Fibroblast of lung (primary cell): ENCODE results near the gene ZNF792. TPM values are rescaled to one million over a fixed set of nuclear protein-coding genes. Genes with fewer than 3 reads are reported as not detected.
"Not testable (repeated sequence)": the region's sequence is repeated elsewhere in the genome, so short reads cannot be mapped to it uniquely, and the experiment has no call there.

Experiments
- DNase-seq, 2 donors: peaks; one replicate each; pipeline versions ENCODE4 v3.0.0 to v3.0.0-alpha.2; 2010; ENCODE audit warnings: low read depth in 2 of 2
- H2AFZ ChIP-seq: 2 replicates; pipeline ENCODE4 v1.5.1; 2012; ENCODE audit warnings: low read length, control low read depth, inconsistent platforms
- H3K27ac ChIP-seq: 2 replicates; pipeline ENCODE4 v1.5.1; 2011; ENCODE audit warnings: low read length, control low read depth; ENCODE audit not compliant: insufficient read depth
- H3K27me3 ChIP-seq: 2 replicates; pipeline ENCODE4 v1.5.1; 2011; ENCODE audit warnings: mild to moderate bottlenecking, low read length; ENCODE audit not compliant: control insufficient read depth, insufficient read depth
- H3K36me3 ChIP-seq: 2 replicates; pipeline ENCODE4 v1.5.1; 2011; ENCODE audit warnings: low read length; ENCODE audit not compliant: control insufficient read depth, insufficient read depth
- H3K4me1 ChIP-seq: 2 replicates; pipeline ENCODE4 v1.5.1; 2011; ENCODE audit warnings: low read length; ENCODE audit not compliant: control insufficient read depth, insufficient read depth; ENCODE audit errors: extremely low read depth
- H3K4me2 ChIP-seq: 2 replicates; pipeline ENCODE4 v1.5.1; 2011; ENCODE audit warnings: low read length, control low read depth; ENCODE audit not compliant: insufficient read depth; ENCODE audit errors: extremely low read depth
- H3K4me3 ChIP-seq, 4 experiments: fragments of 200-600 bp in 1 of 4; sonication (generic) in 1 of 4; replicated peaks in 1 of 4; 2 replicates each; pipeline ENCODE4 v1.5.1; 2011 to 2016; ENCODE audit warnings: low read length in 4 of 4, low read depth in 3 of 4, mild to moderate bottlenecking in 3 of 4, control low read depth in 2 of 4, inconsistent platforms in 1 of 4, mixed read lengths in 1 of 4; ENCODE audit not compliant: insufficient read depth in 1 of 4; ENCODE audit errors: control extremely low read depth in 1 of 4
- H3K79me2 ChIP-seq: 2 replicates; pipeline ENCODE4 v1.5.1; 2012; ENCODE audit warnings: mild to moderate bottlenecking, low read length, inconsistent platforms; ENCODE audit not compliant: control insufficient read depth, insufficient read depth
- H3K9ac ChIP-seq: 2 replicates; pipeline ENCODE4 v1.5.1; 2011; ENCODE audit warnings: mild to moderate bottlenecking, low read length, control low read depth; ENCODE audit not compliant: insufficient read depth
- H3K9me3 ChIP-seq: 2 replicates; pipeline ENCODE4 v1.5.1; 2012; ENCODE audit warnings: low read depth, low read length; ENCODE audit not compliant: control insufficient read depth, insufficient read depth
- H4K20me1 ChIP-seq: 2 replicates; pipeline ENCODE4 v1.5.1; 2011; ENCODE audit warnings: low read length; ENCODE audit not compliant: control insufficient read depth, insufficient read depth; ENCODE audit errors: extremely low read depth
- EZH2 ChIP-seq: IDR thresholded peaks from 2 replicates; pipeline ENCODE4 v1.5.1; 2012; ENCODE audit warnings: low read length, control low read depth, mild to moderate bottlenecking; ENCODE audit errors: missing control alignments
- polyA plus RNA-seq, 2 donors: library from polyadenylated mRNA; depleted of rRNA in 1 of 2; stranded (reverse) in 1 of 2; unstranded in 1 of 2; fragments of >200 nt; gene quantifications; 2 replicates each; pipeline ENCODE4 v1.2.1, GENCODE V29; 2011 to 2012; ENCODE audit warnings: missing spikeins in 1 of 2
- total RNA-seq: library from RNA; depleted of rRNA; stranded (reverse); fragments of >200 nt; gene quantifications from 2 replicates; pipeline ENCODE4 v1.2.1, GENCODE V29; 2014
- TF ChIP-seq, protein P1 (sequence below), 2 donors: IDR thresholded peaks in 1 of 2; conservative IDR thresholded peaks in 1 of 2; 1 replicate in 1 of 2; 2 replicates in 1 of 2; pipeline ENCODE4 v1.5.1; 2011 to 2012; ENCODE audit warnings: low read length in 2 of 2, control low read depth in 1 of 2, inconsistent platforms in 1 of 2, low read depth in 1 of 2, mild to moderate bottlenecking in 1 of 2

Gene ZNF792
- total and polyA plus RNA-seq, 2 donors (not counting 1 experiment from before 2014, with no cell fraction given): 1.7 to 5.0 TPM

DNA sequence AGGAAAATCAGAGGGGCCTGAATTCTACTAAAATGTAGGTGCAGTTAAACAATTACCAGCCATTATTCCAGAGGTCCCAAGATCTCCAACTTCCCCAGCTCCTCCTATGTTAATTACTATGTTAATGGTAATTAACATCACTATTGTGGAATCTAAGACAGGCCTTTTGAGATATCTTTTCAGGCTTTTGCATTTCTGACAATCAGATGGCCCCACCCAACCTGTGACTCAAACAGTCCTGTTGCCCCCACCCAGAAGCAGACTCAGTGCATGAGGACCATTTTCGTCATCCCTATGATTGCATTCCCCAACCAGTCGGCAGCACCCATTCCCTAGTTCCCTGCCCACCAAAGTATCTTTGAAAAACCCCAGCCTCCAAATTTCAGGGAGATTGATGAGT, 45.8 kb downstream of the ZNF792 start:
- Histone ChIP-seq H3K27ac (no peak overlapping the region), H3K9ac (no peak overlapping the region), H3K4me1 (no peaks in the 10 kb centered on the region), H3K27me3 (no peaks in the 10 kb centered on the region), H3K4me2 (no peak overlapping the region), H3K4me3 (no peak overlapping the region), H3K79me2 (no peaks in the 10 kb centered on the region), H3K36me3 (no peaks in the 10 kb centered on the region), H3K9me3 (no peaks in the 10 kb centered on the region), H4K20me1 (no peaks in the 10 kb centered on the region), H2AFZ (no peak overlapping the region)
- TF ChIP-seq, protein P1, sequence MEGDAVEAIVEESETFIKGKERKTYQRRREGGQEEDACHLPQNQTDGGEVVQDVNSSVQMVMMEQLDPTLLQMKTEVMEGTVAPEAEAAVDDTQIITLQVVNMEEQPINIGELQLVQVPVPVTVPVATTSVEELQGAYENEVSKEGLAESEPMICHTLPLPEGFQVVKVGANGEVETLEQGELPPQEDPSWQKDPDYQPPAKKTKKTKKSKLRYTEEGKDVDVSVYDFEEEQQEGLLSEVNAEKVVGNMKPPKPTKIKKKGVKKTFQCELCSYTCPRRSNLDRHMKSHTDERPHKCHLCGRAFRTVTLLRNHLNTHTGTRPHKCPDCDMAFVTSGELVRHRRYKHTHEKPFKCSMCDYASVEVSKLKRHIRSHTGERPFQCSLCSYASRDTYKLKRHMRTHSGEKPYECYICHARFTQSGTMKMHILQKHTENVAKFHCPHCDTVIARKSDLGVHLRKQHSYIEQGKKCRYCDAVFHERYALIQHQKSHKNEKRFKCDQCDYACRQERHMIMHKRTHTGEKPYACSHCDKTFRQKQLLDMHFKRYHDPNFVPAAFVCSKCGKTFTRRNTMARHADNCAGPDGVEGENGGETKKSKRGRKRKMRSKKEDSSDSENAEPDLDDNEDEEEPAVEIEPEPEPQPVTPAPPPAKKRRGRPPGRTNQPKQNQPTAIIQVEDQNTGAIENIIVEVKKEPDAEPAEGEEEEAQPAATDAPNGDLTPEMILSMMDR (conservative IDR thresholded peaks at IDR 0.05 in 1 of 2, IDR thresholded peaks at IDR 0.05 in 1 of 2; ENCODE audit: low read depth in 1 of 2, low read length in 2 of 2): no peak
- TF ChIP-seq EZH2: no peak
- DNase-seq: no peak

DNA sequence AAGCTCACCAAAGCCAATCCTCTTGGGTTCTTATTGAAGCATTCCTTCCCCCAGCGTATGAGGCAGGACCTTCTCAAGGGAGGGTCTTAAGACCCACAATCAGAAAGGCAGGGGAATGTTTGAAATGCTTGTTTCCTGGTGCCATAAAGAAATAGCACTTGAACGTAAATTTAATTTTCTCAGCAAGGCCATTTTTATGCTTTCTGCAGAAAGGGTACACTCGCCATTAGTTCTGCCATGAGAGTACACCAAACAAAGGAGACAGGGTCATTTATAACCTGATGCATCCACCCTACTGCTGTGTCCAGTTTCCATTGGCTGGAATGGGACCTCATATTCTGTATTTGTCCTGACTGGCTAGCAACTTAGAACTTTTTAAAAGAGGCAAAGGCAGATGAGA, 46.9 kb downstream of the ZNF792 start:
- H3K36me3 ChIP-seq, H3K27me3 ChIP-seq, H3K9me3 ChIP-seq, H4K20me1 ChIP-seq, H2AFZ ChIP-seq, H3K79me2 ChIP-seq, H3K9ac ChIP-seq, DNase-seq, H3K4me3 ChIP-seq, H3K4me1 ChIP-seq, H3K4me2 ChIP-seq, H3K27ac ChIP-seq: not testable (repeated sequence)

DNA sequence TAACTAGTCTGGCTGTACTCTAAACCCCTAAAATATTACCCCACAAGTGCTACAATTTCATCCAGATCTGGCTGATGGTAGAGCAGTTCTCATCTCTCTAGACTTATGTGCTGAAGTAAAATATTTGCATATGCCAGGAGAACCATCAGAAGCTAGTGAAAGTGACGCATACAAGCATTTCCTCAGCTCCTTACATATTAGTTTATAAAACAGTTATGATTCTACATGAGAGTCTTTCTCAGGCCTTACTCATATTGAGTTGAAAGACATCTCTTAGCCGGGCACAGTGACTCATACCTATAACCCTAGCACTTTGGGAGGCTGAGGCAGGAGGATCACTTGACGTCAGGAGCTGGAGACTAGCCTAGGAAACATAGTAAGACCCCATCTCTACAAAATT, 53.3 kb downstream of the ZNF792 start:
- no peak for DNase-seq
- no peak overlapping the region for H3K4me2 ChIP-seq
- H3K79me2 ChIP-seq: no peaks in the 10 kb centered on the region
- peaks cover under 1% of the 10 kb centered on the region for H3K27me3 ChIP-seq
- H3K36me3 ChIP-seq: no peaks in the 10 kb centered on the region
- H2AFZ ChIP-seq: no peak overlapping the region
- no peaks in the 10 kb centered on the region for H4K20me1 ChIP-seq
- no peak overlapping the region for H3K4me3 ChIP-seq
- no peaks in the 10 kb centered on the region for H3K9me3 ChIP-seq
- H3K27ac ChIP-seq: no peak overlapping the region
- no peak overlapping the region for H3K9ac ChIP-seq
- no peaks in the 10 kb centered on the region for H3K4me1 ChIP-seq
- TF ChIP-seq EZH2: no peak
- TF ChIP-seq, protein P1 (conservative IDR thresholded peaks at IDR 0.05 in 1 of 2, IDR thresholded peaks at IDR 0.05 in 1 of 2; ENCODE audit: low read depth in 1 of 2, low read length in 2 of 2): no peak

Other genes with a start within 250 kb of the ZNF792 start
- gene ZNF181, start 230.0 kb downstream of the ZNF792 start, total RNA-seq: 22.0 and 33.6 TPM in 2 replicates
- gene ZNF181, start 230.0 kb downstream of the ZNF792 start, polyA plus RNA-seq: 3.8 and 6.6 TPM in 2 replicates
- gene ZNF599, start 191.0 kb downstream of the ZNF792 start, total RNA-seq: 4.9 and 5.4 TPM in 2 replicates
- 4.0 and 4.1 TPM in 2 replicates for gene ZNF599, start 191.0 kb downstream of the ZNF792 start, polyA plus RNA-seq
- 3.1 and 4.3 TPM in 2 replicates for gene ZNF30, start 37.3 kb downstream of the ZNF792 start, total RNA-seq
- 2.0 and 2.7 TPM in 2 replicates for gene ZNF30, start 37.3 kb downstream of the ZNF792 start, polyA plus RNA-seq
- 22.3 and 24.4 TPM in 2 replicates for gene GRAMD1A, start 36.1 kb upstream of the ZNF792 start, total RNA-seq
- gene GRAMD1A, start 36.1 kb upstream of the ZNF792 start, polyA plus RNA-seq: 21.4 and 29.0 TPM in 2 replicates
- gene SCN1B, start 66.2 kb upstream of the ZNF792 start, total RNA-seq: 14.1 and 14.5 TPM in 2 replicates
- gene SCN1B, start 66.2 kb upstream of the ZNF792 start, polyA plus RNA-seq: 11.0 and 17.5 TPM in 2 replicates
- gene HPN, start 77.5 kb upstream of the ZNF792 start, total RNA-seq: 0.33 and 0.51 TPM in 2 replicates
- gene HPN, start 77.5 kb upstream of the ZNF792 start, polyA plus RNA-seq: not detected in 2 replicates
- gene FXYD3, start 151.6 kb upstream of the ZNF792 start, total RNA-seq: not detected in 2 replicates
- gene FXYD3, start 151.6 kb upstream of the ZNF792 start, polyA plus RNA-seq: 0.06 TPM in 1 of 2 replicates, not detected in the other
- gene LGI4, start 170.8 kb upstream of the ZNF792 start, total RNA-seq: 0.17 and 0.26 TPM in 2 replicates
- 0.02 and 0.19 TPM in 2 replicates for gene LGI4, start 170.8 kb upstream of the ZNF792 start, polyA plus RNA-seq
- 4.5 and 11.3 TPM in 2 replicates for gene FXYD1, start 174.6 kb upstream of the ZNF792 start, total RNA-seq
- 3.6 and 7.5 TPM in 2 replicates for gene FXYD1, start 174.6 kb upstream of the ZNF792 start, polyA plus RNA-seq
- not detected in 2 replicates for gene FXYD7, start 179.0 kb upstream of the ZNF792 start, total RNA-seq
- gene FXYD7, start 179.0 kb upstream of the ZNF792 start, polyA plus RNA-seq: not detected in 2 replicates
- gene FXYD5, start 190.5 kb upstream of the ZNF792 start, total RNA-seq: 10.5 and 19.8 TPM in 2 replicates
- 100 and 187 TPM in 2 replicates for gene FXYD5, start 190.5 kb upstream of the ZNF792 start, polyA plus RNA-seq